22Rv1 (cell line): ENCODE results near the gene GPER1.

ENCODE experiments used
- H3K27ac ChIP-seq: fragments of 450-650 bp; 2 replicates; pipeline ENCODE4 v1.5.1; 2017
- ZFX ChIP-seq: fragments of 450-650 bp; IDR thresholded peaks from 2 replicates; pipeline ENCODE4 v1.6.1; 2017; ENCODE audit warnings: antibody characterized with exemption, borderline replicate concordance
- TF ChIP-seq, protein P1 (sequence below): fragments of 450-650 bp; IDR thresholded peaks from 2 replicates; pipeline ENCODE4 v1.5.1; 2017; ENCODE audit warnings: mild to moderate bottlenecking

The GPER1 gene

DNA sequence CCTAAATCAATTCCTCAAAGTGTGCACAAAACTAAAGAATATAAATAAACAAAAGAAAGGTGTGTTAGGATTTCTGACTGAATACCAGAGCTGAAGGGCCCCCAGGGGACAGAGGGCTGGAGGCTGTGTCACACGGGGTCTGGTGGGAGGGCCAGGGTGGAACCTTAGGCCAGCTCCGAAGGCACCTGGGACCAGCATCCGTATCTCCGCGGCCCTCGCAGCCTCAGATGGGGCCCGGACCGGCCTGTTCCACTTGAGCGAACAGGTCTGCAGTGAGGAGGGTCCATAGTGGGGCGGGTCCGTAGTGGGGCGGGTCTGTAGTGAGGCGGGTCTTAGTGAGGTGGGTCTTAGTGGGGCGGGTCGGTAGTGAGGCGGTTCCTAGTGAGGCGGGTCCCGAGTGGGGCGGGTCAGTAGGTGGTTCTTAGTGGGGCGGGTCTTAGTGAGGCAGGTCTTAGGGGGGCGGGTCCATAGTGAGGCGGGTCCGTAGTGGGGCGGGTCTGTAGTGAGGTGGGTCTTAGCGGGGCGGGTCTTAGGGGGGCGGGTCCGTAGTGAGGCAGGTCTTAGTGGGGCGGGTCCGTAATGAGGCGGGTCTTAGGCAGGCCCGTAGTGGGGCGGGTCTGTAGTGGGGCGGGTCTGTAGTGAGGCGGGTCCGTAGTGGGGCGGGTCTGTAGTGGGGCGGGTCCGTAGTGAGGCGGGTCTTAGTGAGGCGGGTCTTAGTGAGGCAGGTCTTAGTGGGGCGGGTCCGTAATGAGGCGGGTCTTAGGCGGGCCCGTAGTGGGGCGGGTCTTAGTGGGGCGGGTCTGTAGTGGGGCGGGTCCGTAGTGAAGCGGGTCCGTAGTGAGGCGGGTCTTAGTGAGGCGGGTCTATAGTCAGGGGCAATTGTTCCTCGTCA lies 28.5 kb upstream of the GPER1 start:
- no peak for TF ChIP-seq ZFX
- TF ChIP-seq, protein P1, sequence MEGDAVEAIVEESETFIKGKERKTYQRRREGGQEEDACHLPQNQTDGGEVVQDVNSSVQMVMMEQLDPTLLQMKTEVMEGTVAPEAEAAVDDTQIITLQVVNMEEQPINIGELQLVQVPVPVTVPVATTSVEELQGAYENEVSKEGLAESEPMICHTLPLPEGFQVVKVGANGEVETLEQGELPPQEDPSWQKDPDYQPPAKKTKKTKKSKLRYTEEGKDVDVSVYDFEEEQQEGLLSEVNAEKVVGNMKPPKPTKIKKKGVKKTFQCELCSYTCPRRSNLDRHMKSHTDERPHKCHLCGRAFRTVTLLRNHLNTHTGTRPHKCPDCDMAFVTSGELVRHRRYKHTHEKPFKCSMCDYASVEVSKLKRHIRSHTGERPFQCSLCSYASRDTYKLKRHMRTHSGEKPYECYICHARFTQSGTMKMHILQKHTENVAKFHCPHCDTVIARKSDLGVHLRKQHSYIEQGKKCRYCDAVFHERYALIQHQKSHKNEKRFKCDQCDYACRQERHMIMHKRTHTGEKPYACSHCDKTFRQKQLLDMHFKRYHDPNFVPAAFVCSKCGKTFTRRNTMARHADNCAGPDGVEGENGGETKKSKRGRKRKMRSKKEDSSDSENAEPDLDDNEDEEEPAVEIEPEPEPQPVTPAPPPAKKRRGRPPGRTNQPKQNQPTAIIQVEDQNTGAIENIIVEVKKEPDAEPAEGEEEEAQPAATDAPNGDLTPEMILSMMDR: no peak
- H3K27ac ChIP-seq: peak overlapping the region; percentile 49

DNA sequence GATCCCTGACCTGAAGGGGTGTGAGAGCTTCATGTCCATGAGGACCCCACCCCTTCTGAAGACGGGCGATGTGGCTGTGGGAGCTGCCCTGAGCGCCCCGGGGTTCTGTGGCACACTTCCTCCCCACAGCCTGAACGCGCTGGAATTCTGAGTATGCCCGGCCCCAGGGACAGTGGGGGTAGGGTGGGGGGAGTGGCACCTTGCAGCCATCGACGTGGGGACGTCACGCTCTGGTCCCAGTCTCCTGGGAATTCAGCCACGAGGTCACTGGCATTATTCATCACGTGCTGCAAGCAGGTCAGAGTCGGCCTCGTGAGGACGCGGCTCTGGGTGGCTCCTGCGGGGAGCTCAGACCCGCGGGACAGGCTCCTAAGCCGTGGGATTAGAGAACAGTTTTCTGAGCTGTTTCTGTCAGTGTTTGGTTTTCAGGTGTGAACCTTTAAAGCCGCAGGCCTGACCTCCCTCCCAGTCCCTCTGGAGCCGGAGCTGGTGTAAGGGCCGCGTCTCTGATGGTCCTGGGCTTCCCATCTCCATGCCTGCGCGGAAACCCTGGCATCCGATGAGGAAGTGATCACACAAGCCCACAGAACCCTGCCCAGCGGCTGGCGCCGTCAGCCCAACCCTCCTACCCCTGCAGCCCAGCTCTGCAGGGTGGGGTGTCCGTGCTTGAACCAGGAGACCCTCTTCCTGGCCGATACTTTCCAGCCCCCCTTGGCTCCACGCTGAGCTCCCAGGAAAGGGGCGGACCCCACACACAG lies 27.4 kb upstream of the GPER1 start:
- H3K27ac ChIP-seq: 0 out of 2 replicates have a peak overlapping the region, but pooled peaks have one; percentile 22

DNA sequence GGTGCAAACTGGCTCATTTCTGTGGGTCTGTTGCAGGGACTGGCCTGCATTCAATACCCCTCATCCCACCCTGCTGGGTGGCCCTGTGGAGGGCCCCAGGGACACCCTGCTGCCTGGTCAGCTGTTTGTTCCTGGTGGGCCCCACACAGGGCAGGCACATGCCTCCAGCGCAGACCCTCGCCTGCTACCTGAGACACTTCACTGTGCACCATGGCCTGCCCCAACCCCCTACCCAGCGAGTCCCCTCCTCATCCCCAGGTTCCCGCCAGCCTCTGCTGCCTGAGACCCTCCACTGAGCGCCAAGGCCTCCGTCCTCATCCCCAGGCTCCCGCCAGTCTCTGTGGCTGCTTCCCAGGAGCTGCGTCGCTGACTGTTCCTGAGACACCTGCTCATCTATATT lies 26.7 kb upstream of the GPER1 start:
- TF ChIP-seq, protein P1: no peak
- no peak for TF ChIP-seq ZFX
- no peak overlapping the region for H3K27ac ChIP-seq

More for the DNA sequence above, 27.4 kb upstream of the GPER1 start:
- TF ChIP-seq ZFX: no peak
- TF ChIP-seq, protein P1: no peak

DNA sequence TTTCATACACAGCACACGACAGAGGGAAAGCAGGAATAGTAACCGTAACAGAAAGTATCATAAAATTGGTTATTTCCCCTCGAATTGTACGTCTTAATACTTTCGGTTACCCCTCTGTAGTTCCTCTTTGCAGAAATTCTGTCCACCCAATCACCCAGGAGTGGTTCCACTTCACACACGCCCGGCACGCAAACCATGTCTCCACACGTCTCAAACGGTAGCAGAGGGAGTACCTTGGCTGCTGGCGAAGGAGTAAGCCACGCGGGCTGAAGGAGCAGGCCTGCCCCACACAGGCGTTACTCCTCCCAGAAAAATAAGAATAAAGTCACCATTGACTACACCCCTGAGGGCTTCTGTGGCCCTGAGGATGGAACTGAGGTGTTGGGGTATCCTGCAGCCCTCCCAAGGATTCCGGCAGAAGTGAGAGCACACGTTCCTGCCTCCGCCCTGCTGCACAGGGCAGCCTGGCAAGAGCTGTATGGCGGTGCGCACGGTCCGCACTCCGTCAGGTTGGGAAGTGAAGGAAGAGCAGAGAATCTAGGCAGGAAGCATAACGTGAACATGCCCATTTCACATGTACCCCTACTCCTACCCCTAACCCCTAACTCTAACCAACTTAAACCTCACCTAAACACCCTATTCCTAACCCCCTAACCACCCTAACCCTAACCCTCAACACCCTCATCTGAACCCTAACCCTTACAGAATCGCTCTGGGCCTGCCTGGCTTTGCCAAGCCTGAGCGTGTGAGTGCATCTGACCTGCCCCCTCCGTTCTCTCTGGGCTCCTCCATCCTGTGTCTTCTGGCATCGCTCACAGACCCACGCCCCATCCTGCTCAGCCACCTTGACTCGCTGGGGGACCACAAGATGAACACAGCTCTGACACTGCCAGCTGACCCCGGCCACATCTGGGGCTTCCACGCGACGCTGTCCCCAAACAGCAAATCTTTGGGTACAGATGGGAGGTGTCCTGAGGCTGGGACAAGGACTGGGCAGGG lies 25.3 kb upstream of the GPER1 start:
- H3K27ac ChIP-seq: no peak overlapping the region
- no peak for TF ChIP-seq ZFX
- TF ChIP-seq, protein P1: no peak

DNA sequence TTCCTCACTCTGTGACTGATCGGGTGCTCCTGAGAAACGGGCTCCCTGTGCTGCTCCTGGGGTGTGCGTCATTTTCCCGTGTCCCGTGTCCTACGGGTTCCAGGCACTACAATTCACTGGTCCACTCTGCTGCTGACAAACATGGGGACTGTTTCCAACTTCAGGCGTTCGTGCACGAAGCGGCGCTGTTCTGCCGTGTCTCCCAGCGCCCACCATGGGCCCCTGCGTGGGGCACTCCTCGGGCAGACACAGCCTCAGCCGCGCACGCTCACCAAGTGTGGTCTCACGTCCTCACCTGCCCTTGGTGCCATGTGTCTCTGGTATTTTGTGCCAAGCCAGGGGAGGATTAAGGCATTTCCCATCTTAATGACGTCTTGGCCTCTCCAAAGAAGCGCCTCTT lies 24.6 kb upstream of the GPER1 start:
- H3K27ac ChIP-seq: no peak overlapping the region
- TF ChIP-seq, protein P1: no peak
- no peak for TF ChIP-seq ZFX

DNA sequence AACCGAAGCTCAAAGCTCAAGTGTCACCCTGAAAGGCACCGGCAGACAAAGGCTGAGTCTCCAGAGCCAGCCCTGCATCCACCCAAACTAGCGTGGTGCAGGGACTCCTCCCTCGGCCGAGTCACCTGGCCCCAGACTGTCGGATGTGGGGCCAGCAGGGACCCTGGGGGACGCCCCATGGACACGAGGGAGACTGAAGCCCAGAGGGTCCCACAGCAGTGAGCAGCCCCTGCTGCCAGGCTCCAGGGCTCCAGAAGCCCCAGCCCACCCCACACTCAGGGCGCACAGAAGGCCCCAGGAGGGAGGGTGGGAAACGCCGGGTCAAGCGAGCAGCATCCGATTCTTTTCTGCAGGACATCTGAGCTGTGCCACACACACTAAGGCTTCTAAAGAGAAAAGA lies 23.3 kb upstream of the GPER1 start:
- no peak overlapping the region for H3K27ac ChIP-seq
- TF ChIP-seq, protein P1: no peak
- TF ChIP-seq ZFX: no peak
